PC-9 (cell line): ENCODE results near the gene RAB11B. TPM values are rescaled to one million over a fixed set of nuclear protein-coding genes. Genes with fewer than 3 reads are reported as not detected.

Experiments used
- BruUV-seq: library from RNA; stranded (reverse); fragments of 400-500 nt; replicated peaks from 2 replicates; lab custom pipeline; 2021; lab: Mats Ljungman, UMichigan
- CTCF ChIA-PET: fragments of 300-600 bp; sonication (Branson Sonifier 250); formaldehyde crosslinking; loops from one replicate; lab custom pipeline; 2022; ENCODE audit warnings: antibody characterized with exemption; lab: Charles Lee
- POLR2A ChIA-PET: fragments of 300-600 bp; sonication (Branson Sonifier 250); formaldehyde crosslinking; loops from one replicate; lab custom pipeline; 2022; ENCODE audit warnings: antibody characterized with exemption; ENCODE audit not compliant: unreplicated experiment; lab: Charles Lee
- DNase-seq, 2 experiments: peaks; one replicate each; pipeline versions ENCODE4 v3.0.0 to v3.0.0-alpha.2; 2015 to 2022; ENCODE audit warnings: mixed read lengths in 1 of 2
- H2AFZ ChIP-seq: fragments of 200-600 bp; sonication (generic); 2 replicates; pipeline ENCODE4 v1.8.1; 2017; ENCODE audit warnings: antibody characterized with exemption
- H3F3A ChIP-seq: fragments of 200-600 bp; sonication (generic); 2 replicates; pipeline ENCODE4 v1.8.1; 2017; ENCODE audit warnings: antibody characterized with exemption, mild to moderate bottlenecking, low read depth; ENCODE audit not compliant: insufficient read depth
- H3K27ac ChIP-seq: fragments of 200-600 bp; sonication (generic); 2 replicates; pipeline ENCODE4 v1.6.1; 2016; ENCODE audit warnings: mixed run types
- H3K27me3 ChIP-seq: fragments of 200-600 bp; sonication (generic); 2 replicates; pipeline ENCODE4 v1.6.1; 2016; ENCODE audit warnings: low read depth, mixed run types; ENCODE audit not compliant: insufficient read depth
- H3K36me3 ChIP-seq: fragments of 200-600 bp; sonication (generic); 2 replicates; pipeline ENCODE4 v1.6.1; 2016; ENCODE audit warnings: low read depth, mixed run types
- H3K4me1 ChIP-seq: fragments of 200-600 bp; sonication (generic); replicated peaks from 2 replicates; pipeline ENCODE4 v1.6.1; 2016; ENCODE audit warnings: mixed run types; ENCODE audit not compliant: insufficient read depth
- H3K4me2 ChIP-seq: fragments of 200-600 bp; sonication (generic); 2 replicates; pipeline ENCODE4 v1.6.1; 2017; ENCODE audit warnings: mixed run types
- H3K4me3 ChIP-seq: fragments of 200-600 bp; sonication (generic); 2 replicates; pipeline ENCODE4 v1.6.1; 2016; ENCODE audit warnings: mixed run types
- H3K79me2 ChIP-seq: fragments of 200-600 bp; sonication (generic); 2 replicates; pipeline ENCODE4 v1.6.1; 2017; ENCODE audit warnings: low read depth, mixed run types
- H3K9me2 ChIP-seq: fragments of 200-600 bp; sonication (generic); 2 replicates; pipeline ENCODE4 v1.8.1; 2017; ENCODE audit warnings: mild to moderate bottlenecking; ENCODE audit not compliant: insufficient read depth
- H3K9me3 ChIP-seq: fragments of 200-600 bp; sonication (generic); 2 replicates; pipeline ENCODE4 v1.8.1; 2016; ENCODE audit warnings: low read depth; ENCODE audit not compliant: insufficient read depth
- H4K20me1 ChIP-seq: fragments of 200-600 bp; sonication (generic); 2 replicates; pipeline ENCODE4 v1.8.1; 2017; ENCODE audit not compliant: insufficient read depth
- EZH2 ChIP-seq: fragments of 200-600 bp; sonication (generic); IDR thresholded peaks from 2 replicates; pipeline ENCODE4 v1.8.0; 2017; ENCODE audit warnings: antibody characterized with exemption, low read depth
- intact Hi-C: fragments of 100-400 bp; cut with micrococcal nuclease; formaldehyde crosslinking; loops from one replicate; pipeline ENCODE4 v1.10.0; 2022; ENCODE audit not compliant: unreplicated experiment
- total RNA-seq: library from RNA; stranded (reverse); gene quantifications from 2 replicates; pipeline ENCODE4 v1.2.3, GENCODE V29; 2021
- TF ChIP-seq, protein P1 (sequence below): fragments of 200-600 bp; sonication (generic); conservative IDR thresholded peaks from 2 replicates; pipeline ENCODE4 v1.6.1; 2017; ENCODE audit warnings: mixed run types, antibody characterized with exemption, mild to moderate bottlenecking, moderate library complexity

The RAB11B gene
- total RNA-seq, 1 experiment from 2014 or later = 126 TPM

DNA sequence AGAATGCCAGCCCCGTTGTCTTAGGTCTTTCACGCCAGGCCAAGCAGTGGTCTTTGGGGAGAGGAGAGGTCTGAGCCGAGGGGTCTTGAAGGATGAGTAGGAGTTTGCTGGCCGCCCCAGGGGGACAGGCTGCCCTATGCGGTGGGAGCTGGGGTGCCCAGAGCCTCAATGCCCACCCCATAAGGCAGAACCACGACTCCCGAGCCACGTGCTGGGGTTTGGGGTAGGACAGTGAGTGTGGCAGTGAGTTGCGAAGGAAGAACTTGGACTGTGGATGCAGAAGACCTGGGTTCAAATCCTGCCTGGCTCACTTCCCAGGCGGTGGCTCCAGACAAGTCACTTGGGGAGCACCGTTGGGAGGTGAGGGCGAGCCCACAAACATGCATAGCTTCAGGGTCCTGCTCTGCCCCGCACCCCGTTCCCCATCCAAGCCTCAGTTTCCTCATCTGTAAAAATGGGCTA, 5.5 kb downstream of the RAB11B start:
- peaks cover 93% of the 10 kb centered on the region for H4K20me1 ChIP-seq
- H3K4me3 ChIP-seq = no peak overlapping the region
- no peak overlapping the region for H3K27ac ChIP-seq
- intact Hi-C loops = no loop called here
- no peak for TF ChIP-seq EZH2
- TF ChIP-seq, protein P1, sequence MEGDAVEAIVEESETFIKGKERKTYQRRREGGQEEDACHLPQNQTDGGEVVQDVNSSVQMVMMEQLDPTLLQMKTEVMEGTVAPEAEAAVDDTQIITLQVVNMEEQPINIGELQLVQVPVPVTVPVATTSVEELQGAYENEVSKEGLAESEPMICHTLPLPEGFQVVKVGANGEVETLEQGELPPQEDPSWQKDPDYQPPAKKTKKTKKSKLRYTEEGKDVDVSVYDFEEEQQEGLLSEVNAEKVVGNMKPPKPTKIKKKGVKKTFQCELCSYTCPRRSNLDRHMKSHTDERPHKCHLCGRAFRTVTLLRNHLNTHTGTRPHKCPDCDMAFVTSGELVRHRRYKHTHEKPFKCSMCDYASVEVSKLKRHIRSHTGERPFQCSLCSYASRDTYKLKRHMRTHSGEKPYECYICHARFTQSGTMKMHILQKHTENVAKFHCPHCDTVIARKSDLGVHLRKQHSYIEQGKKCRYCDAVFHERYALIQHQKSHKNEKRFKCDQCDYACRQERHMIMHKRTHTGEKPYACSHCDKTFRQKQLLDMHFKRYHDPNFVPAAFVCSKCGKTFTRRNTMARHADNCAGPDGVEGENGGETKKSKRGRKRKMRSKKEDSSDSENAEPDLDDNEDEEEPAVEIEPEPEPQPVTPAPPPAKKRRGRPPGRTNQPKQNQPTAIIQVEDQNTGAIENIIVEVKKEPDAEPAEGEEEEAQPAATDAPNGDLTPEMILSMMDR = no peak
- ChIA-PET CTCF (no interaction called here), POLR2A (no interaction called here)
- H3K4me1 ChIP-seq = peaks cover 24% of the 10 kb centered on the region
- peaks cover 24% of the 10 kb centered on the region; the same call in 1 of the 2 replicates for H3F3A ChIP-seq
- H3K79me2 ChIP-seq = peaks cover 78% of the 10 kb centered on the region
- H3K9me3 ChIP-seq = no peaks in the 10 kb centered on the region
- no TSS peak for BruUV-seq
- no peaks in the 10 kb centered on the region for H3K9me2 ChIP-seq
- no peak overlapping the region for H2AFZ ChIP-seq
- H3K27me3 ChIP-seq = no peaks in the 10 kb centered on the region
- DNase-seq = no peak
- H3K4me2 ChIP-seq = no peak overlapping the region
- H3K36me3 ChIP-seq = no peaks in the 10 kb centered on the region; the same call in 1 of the 2 replicates

DNA sequence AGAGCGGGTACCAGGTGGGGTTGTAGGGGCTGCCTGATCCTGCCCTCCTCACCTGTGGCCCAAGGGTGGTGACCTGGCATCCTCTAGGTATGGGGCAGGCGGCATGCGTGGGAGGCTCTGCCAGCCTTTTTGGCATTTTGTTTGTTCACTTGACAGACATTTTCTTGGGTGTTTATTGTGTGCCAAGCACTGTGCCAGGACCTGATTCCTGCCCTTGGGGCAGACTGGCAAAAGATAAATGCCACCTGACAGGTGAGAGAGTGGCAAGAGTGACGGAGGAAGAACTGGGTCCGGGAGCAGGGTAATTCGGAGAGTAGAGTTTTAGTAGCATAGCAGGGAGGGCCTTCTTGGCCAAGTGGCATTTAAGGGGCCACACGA, 6.0 kb downstream of the RAB11B start:
- no peak overlapping the region for H2AFZ ChIP-seq
- BruUV-seq = no TSS peak

DNA sequence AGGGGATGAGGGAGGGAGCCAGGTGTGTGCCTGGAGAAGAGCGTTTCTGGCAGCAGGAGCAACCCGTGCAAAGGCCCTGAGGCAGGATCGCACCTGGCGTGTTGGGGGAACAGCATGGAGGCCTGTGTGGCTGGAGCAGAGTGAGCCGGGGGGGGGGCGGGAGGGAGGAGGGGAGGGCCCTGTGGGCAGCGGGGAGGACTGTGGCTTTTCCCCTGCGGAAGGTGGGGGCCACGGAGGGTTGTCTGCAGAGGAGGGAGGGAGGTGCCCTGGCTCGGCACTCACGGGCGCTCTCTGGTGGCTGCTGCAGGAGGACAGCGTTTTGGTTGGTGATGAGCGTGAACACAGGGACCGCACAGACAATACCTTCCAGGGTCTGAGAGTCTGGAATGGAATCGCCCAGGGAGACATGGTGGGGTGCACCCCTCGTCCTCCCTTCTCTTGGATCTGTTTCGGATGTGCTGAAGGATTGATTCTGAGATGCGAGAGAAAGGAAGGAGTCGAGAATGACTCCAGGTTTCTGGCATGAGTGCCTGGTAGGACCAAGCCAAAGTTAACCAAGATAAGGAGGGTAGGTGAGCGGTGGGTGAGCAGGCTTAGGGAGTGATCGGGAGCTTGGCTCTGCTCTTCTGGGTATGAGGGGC, 6.5 kb downstream of the RAB11B start:
- no peak overlapping the region for H3K4me3 ChIP-seq
- no peak overlapping the region for H3K4me2 ChIP-seq
- peaks cover 17% of the 10 kb centered on the region for H3K4me1 ChIP-seq
- CTCF ChIA-PET = no interaction called here
- peaks cover 86% of the 10 kb centered on the region for H4K20me1 ChIP-seq
- peak in 1 of 2 experiments; percentile 25 for DNase-seq
- no peaks in the 10 kb centered on the region for H3K9me3 ChIP-seq
- POLR2A ChIA-PET = no interaction called here
- no peaks in the 10 kb centered on the region; the same call in 1 of the 2 replicates for H3K36me3 ChIP-seq
- H3F3A ChIP-seq = peaks cover 24% of the 10 kb centered on the region; the same call in 1 of the 2 replicates
- H3K9me2 ChIP-seq = no peaks in the 10 kb centered on the region
- no peak overlapping the region for H3K27ac ChIP-seq
- H3K79me2 ChIP-seq = peaks cover 70% of the 10 kb centered on the region
- TF ChIP-seq, protein P1 = peak; percentile 63
- no peak for TF ChIP-seq EZH2
- no peak overlapping the region for H2AFZ ChIP-seq
- BruUV-seq = no TSS peak
- intact Hi-C loops = no loop called here
- no peaks in the 10 kb centered on the region for H3K27me3 ChIP-seq

More for the DNA sequence above, 6.0 kb downstream of the RAB11B start:
- H3K27me3 ChIP-seq = no peaks in the 10 kb centered on the region
- H3F3A ChIP-seq = peaks cover 24% of the 10 kb centered on the region; the same call in 1 of the 2 replicates
- DNase-seq = no peak
- no peak overlapping the region for H3K4me3 ChIP-seq
- no peaks in the 10 kb centered on the region for H3K9me2 ChIP-seq
- TF ChIP-seq, protein P1 = no peak
- TF ChIP-seq EZH2 = no peak
- H3K79me2 ChIP-seq = peaks cover 75% of the 10 kb centered on the region
- ChIA-PET CTCF (no interaction called here), POLR2A (no interaction called here)
- H3K36me3 ChIP-seq = no peaks in the 10 kb centered on the region; the same call in 1 of the 2 replicates
- H3K9me3 ChIP-seq = no peaks in the 10 kb centered on the region
- no peak overlapping the region for H3K27ac ChIP-seq
- H3K4me2 ChIP-seq = no peak overlapping the region
- peaks cover 91% of the 10 kb centered on the region for H4K20me1 ChIP-seq
- intact Hi-C loops = no loop called here
- H3K4me1 ChIP-seq = peaks cover 21% of the 10 kb centered on the region
